K562 (cell line): Measurements from ENCODE around the gene ADCY5.

Experiments
- ETV6 ChIP-seq, 3 experiments: fragments of 150-350 bp in 1 of 3; sonication (generic) in 1 of 3; formaldehyde crosslinking in 1 of 3; IDR thresholded peaks; 2 replicates each; pipeline versions ENCODE4 v1.6.1 to v1.8.0; 2014 to 2022; ENCODE audit warnings: borderline replicate concordance in 2 of 3, low read depth in 2 of 3, antibody characterized with exemption in 1 of 3, low read length in 1 of 3, mild to moderate bottlenecking in 1 of 3, missing genetic modification reagents in 1 of 3
- NFIC ChIP-seq: fragments of 450-650 bp; IDR thresholded peaks from 2 replicates; pipeline ENCODE4 v1.6.1; 2017; ENCODE audit warnings: mild to moderate bottlenecking, inconsistent platforms
- NRF1 ChIP-seq, 2 experiments: fragments of 450-650 bp; IDR thresholded peaks in 1 of 2; conservative IDR thresholded peaks in 1 of 2; 2 replicates each; pipeline ENCODE4 v1.6.1; 2014; ENCODE audit warnings: mild to moderate bottlenecking in 2 of 2
- RNF2 ChIP-seq: sonication (generic); IDR thresholded peaks from 2 replicates; pipeline ENCODE4 v1.6.1; 2016
- STAG1 ChIP-seq: sonication (generic); formaldehyde crosslinking; IDR thresholded peaks from 2 replicates; pipeline ENCODE4 v1.5.0; 2020; ENCODE audit warnings: missing genetic modification reagents, borderline replicate concordance
- TAF1 ChIP-seq: IDR thresholded peaks from 2 replicates; pipeline ENCODE4 v1.6.1; 2011; ENCODE audit warnings: mild to moderate bottlenecking, low read length, moderate library complexity; ENCODE audit not compliant: insufficient read depth, control insufficient read depth, severe bottlenecking; ENCODE audit errors: extremely low read depth

DNA sequence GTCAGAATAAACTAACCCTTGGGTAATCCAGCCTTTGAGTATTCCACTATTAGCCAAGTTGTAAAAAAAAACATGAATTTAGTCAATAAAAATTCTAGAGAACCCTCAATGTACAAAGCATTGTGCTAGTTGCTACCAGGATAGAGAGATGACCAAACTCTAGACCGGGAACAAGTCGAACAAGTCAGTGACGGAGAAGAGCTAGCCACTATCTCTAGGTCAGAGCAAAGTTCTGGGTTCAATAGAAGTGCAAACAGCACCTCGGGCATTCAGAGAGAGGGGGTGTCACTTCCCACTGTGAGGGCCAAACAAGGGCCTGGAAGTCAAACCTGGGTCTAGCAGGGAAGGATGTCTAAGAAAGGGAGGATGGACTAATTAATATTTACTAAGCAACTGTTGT lies 2.3 kb upstream of the ADCY5 start:
- TF ChIP-seq NFIC (no peak), TAF1 (no peak), NRF1 (conservative IDR thresholded peaks at IDR 0.05 in 1 of 2, IDR thresholded peaks at IDR 0.05 in 1 of 2) (no peak), ETV6 (IDR thresholded peaks at IDR 0.05; ENCODE audit: borderline replicate concordance in 1 of 2, low read depth in 2 of 2, low read length in 1 of 2) (no peak), ETV6 (CRISPR knock-in tag; IDR thresholded peaks at IDR 0.05; ENCODE audit: borderline replicate concordance) (no peak), RNF2 (no peak), STAG1 (no peak)
